Panc1 (cell line): ENCODE measurements around the gene KAZN. TPM values are rescaled to one million over a fixed set of nuclear protein-coding genes. Genes with fewer than 3 reads are reported as not detected.

Source experiments
- ATAC-seq: fragments of 200-7000 bp; cut with Tn5 transposase; 2 replicates; pipeline ENCODE4 v1.9.1; 2020; ENCODE audit warnings: mild to moderate bottlenecking, moderate library complexity
- BruUV-seq: library from RNA; stranded (reverse); fragments of 400-500 nt; replicated peaks from 2 replicates; lab custom pipeline; 2021; lab: Mats Ljungman, UMichigan
- CTCF ChIA-PET: fragments of 300-600 bp; sonication (Branson Sonifier 250); formaldehyde crosslinking; loops from one replicate; lab custom pipeline; 2022; ENCODE audit warnings: antibody characterized with exemption; lab: Charles Lee
- POLR2A ChIA-PET: fragments of 300-600 bp; sonication (Branson Sonifier 250); formaldehyde crosslinking; loops from one replicate; lab custom pipeline; 2022; ENCODE audit warnings: antibody characterized with exemption; lab: Charles Lee
- DNase-seq: peaks from one replicate; pipeline ENCODE4 v3.0.0-alpha.2; 2010; ENCODE audit warnings: low read depth, low spot score
- H3K27ac ChIP-seq: 2 replicates; pipeline ENCODE4 v1.5.1; 2011; ENCODE audit warnings: mild to moderate bottlenecking, low read length, inconsistent platforms
- H3K27me3 ChIP-seq: fragments of 200-500 bp; sonication (Bioruptor generic); 2 replicates; pipeline ENCODE4 v1.6.0; 2014; ENCODE audit warnings: low read length, inconsistent platforms; ENCODE audit not compliant: control insufficient read depth, insufficient read depth
- H3K36me3 ChIP-seq: fragments of 200-500 bp; sonication (Bioruptor generic); 2 replicates; pipeline ENCODE4 v1.5.1; 2014; ENCODE audit warnings: inconsistent platforms, mild to moderate bottlenecking, low read length, moderate library complexity; ENCODE audit not compliant: control insufficient read depth, insufficient read depth
- H3K4me1 ChIP-seq: 2 replicates; pipeline ENCODE4 v1.5.1; 2011; ENCODE audit warnings: inconsistent platforms, mild to moderate bottlenecking, low read length, moderate library complexity; ENCODE audit not compliant: control insufficient read depth, insufficient read depth
- H3K4me3 ChIP-seq, 2 experiments: 2 replicates each; pipeline ENCODE4 v1.5.1; 2011 to 2012; ENCODE audit warnings: low read depth in 2 of 2, low read length in 2 of 2, mild to moderate bottlenecking in 2 of 2, inconsistent platforms in 1 of 2, moderate library complexity in 1 of 2
- H3K9me3 ChIP-seq: fragments of 200-500 bp; sonication (Bioruptor generic); 2 replicates; pipeline ENCODE4 v1.5.1; 2014; ENCODE audit warnings: low read depth, mild to moderate bottlenecking, inconsistent platforms, low read length, moderate library complexity; ENCODE audit not compliant: control insufficient read depth, insufficient read depth
- CTCF ChIP-seq: fragments of 450-650 bp; IDR thresholded peaks from 2 replicates; pipeline ENCODE4 v1.5.1; 2017; ENCODE audit warnings: mild to moderate bottlenecking
- POLR2AphosphoS5 ChIP-seq: IDR thresholded peaks from 2 replicates; pipeline ENCODE4 v1.6.1; 2012; ENCODE audit warnings: mild to moderate bottlenecking, low read depth, low read length, moderate library complexity
- SIN3A ChIP-seq: IDR thresholded peaks from 2 replicates; pipeline ENCODE4 v1.6.1; 2012; ENCODE audit warnings: low read depth, mild to moderate bottlenecking, low read length, moderate library complexity, borderline replicate concordance; ENCODE audit not compliant: insufficient read depth
- TCF7L2 ChIP-seq: IDR thresholded peaks from 2 replicates; pipeline ENCODE4 v1.6.1; 2011; ENCODE audit warnings: mild to moderate bottlenecking, low read depth, low read length, inconsistent platforms
- in situ Hi-C: cut with HindIII; loops from 2 replicates; pipeline ENCODE4 v1.10.0; 2016; ENCODE audit warnings: low sequenced_read_pairs, low pct_unique_long_range_greater_than_20kb
- intact Hi-C: fragments of 100-400 bp; cut with micrococcal nuclease; formaldehyde crosslinking; loops from one replicate; pipeline ENCODE4 v1.10.0; 2022; ENCODE audit not compliant: unreplicated experiment
- total RNA-seq: library from RNA; stranded (reverse); gene quantifications from one replicate; pipeline ENCODE4 v1.2.1, GENCODE V29; 2021; ENCODE audit not compliant: unreplicated experiment
- TF ChIP-seq, protein P1 (sequence below), 2 experiments: IDR thresholded peaks; 2 replicates each; pipeline ENCODE4 v1.6.1; 2011 to 2012; ENCODE audit warnings: low read depth in 2 of 2, control low read depth in 1 of 2, low read length in 1 of 2, mild to moderate bottlenecking in 1 of 2, moderate library complexity in 1 of 2; ENCODE audit not compliant: insufficient read depth in 1 of 2

Gene KAZN
- total RNA-seq, 1 experiment from 2014 or later: 6.6 TPM

- in situ Hi-C loops: no loop called here
- CTCF ChIA-PET: no interaction called here
- POLR2A ChIA-PET: no interaction called here
These were observed 375.3 kb downstream of the KAZN start for GRCh38 chr1:14973773-14974172.

GRCh38 chr1:14974361-14974760 is 375.9 kb downstream of the KAZN start:
- Histone ChIP-seq H3K27ac (no peak overlapping the region), H3K27me3 (no peaks in the 10 kb centered on the region), H3K36me3 (no peaks in the 10 kb centered on the region), H3K4me3 (no peak overlapping the region), H3K9me3 (peaks cover 5% of the 10 kb centered on the region; the same call in 1 of the 2 replicates), H3K4me1 (peaks cover 3% of the 10 kb centered on the region)
- in situ Hi-C loops: no loop called here
- ChIA-PET POLR2A (no interaction called here), CTCF (no interaction called here)
- TF ChIP-seq, protein P1, sequence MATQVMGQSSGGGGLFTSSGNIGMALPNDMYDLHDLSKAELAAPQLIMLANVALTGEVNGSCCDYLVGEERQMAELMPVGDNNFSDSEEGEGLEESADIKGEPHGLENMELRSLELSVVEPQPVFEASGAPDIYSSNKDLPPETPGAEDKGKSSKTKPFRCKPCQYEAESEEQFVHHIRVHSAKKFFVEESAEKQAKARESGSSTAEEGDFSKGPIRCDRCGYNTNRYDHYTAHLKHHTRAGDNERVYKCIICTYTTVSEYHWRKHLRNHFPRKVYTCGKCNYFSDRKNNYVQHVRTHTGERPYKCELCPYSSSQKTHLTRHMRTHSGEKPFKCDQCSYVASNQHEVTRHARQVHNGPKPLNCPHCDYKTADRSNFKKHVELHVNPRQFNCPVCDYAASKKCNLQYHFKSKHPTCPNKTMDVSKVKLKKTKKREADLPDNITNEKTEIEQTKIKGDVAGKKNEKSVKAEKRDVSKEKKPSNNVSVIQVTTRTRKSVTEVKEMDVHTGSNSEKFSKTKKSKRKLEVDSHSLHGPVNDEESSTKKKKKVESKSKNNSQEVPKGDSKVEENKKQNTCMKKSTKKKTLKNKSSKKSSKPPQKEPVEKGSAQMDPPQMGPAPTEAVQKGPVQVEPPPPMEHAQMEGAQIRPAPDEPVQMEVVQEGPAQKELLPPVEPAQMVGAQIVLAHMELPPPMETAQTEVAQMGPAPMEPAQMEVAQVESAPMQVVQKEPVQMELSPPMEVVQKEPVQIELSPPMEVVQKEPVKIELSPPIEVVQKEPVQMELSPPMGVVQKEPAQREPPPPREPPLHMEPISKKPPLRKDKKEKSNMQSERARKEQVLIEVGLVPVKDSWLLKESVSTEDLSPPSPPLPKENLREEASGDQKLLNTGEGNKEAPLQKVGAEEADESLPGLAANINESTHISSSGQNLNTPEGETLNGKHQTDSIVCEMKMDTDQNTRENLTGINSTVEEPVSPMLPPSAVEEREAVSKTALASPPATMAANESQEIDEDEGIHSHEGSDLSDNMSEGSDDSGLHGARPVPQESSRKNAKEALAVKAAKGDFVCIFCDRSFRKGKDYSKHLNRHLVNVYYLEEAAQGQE (IDR thresholded peaks at IDR 0.05; ENCODE audit: insufficient read depth in 1 of 2, low read depth in 2 of 2, low read length in 1 of 2): no peak
- no peak for TF ChIP-seq CTCF
- TF ChIP-seq TCF7L2: no peak
- TF ChIP-seq SIN3A: no peak
- no peak for TF ChIP-seq POLR2AphosphoS5
- ATAC-seq (no peak), DNase-seq (no peak)
- no TSS peak for BruUV-seq
- intact Hi-C loops: no loop called here

More at GRCh38 chr1:14973773-14974172, 375.3 kb downstream of the KAZN start:
- peaks cover 5% of the 10 kb centered on the region; the same call in 1 of the 2 replicates for H3K9me3 ChIP-seq
- TF ChIP-seq, protein P1 (IDR thresholded peaks at IDR 0.05; ENCODE audit: insufficient read depth in 1 of 2, low read depth in 2 of 2, low read length in 1 of 2): no peak
- TF ChIP-seq CTCF: no peak
- no peak for TF ChIP-seq SIN3A
- no peak for TF ChIP-seq POLR2AphosphoS5
- no peak for TF ChIP-seq TCF7L2
- H3K4me1 ChIP-seq: peaks cover 3% of the 10 kb centered on the region
- H3K4me3 ChIP-seq: no peak overlapping the region
- H3K27ac ChIP-seq: no peak overlapping the region
- H3K36me3 ChIP-seq: no peaks in the 10 kb centered on the region
- H3K27me3 ChIP-seq: no peaks in the 10 kb centered on the region
- DNase-seq (no peak), ATAC-seq (no peak)
- BruUV-seq: TSS peak; percentile 56
- intact Hi-C loops: no loop called here
